PFSK-1 (cell line): ENCODE data around the gene TMEM86A.

Experiments used
- FOXP2 ChIP-seq: optimal IDR thresholded peaks from 2 replicates; pipeline ENCODE3; 2011; ENCODE audit warnings: borderline replicate concordance, control low read depth, inconsistent platforms; ENCODE audit not compliant: insufficient read depth; ENCODE audit errors: extremely low read length, extremely low read depth
- SIN3A ChIP-seq: IDR thresholded peaks from 2 replicates; pipeline ENCODE4 v1.6.1; 2012; ENCODE audit warnings: mild to moderate bottlenecking, low read length, moderate library complexity, borderline replicate concordance; ENCODE audit not compliant: insufficient read depth
- TAF1 ChIP-seq: IDR thresholded peaks from 2 replicates; pipeline ENCODE4 v1.6.1; 2012; ENCODE audit warnings: low read length, control low read depth, borderline replicate concordance; ENCODE audit not compliant: insufficient read depth
- TF ChIP-seq, protein P1 (sequence below), 2 experiments: IDR thresholded peaks; 2 replicates each; pipeline versions ENCODE4 v1.6.1 to v1.8.0; 2011 to 2012; ENCODE audit warnings: low read depth in 2 of 2, low read length in 2 of 2, control low read depth in 1 of 2, inconsistent platforms in 1 of 2, mild to moderate bottlenecking in 1 of 2, moderate library complexity in 1 of 2; ENCODE audit not compliant: insufficient read depth in 1 of 2

- no peak for TF ChIP-seq TAF1
- TF ChIP-seq, protein P1, sequence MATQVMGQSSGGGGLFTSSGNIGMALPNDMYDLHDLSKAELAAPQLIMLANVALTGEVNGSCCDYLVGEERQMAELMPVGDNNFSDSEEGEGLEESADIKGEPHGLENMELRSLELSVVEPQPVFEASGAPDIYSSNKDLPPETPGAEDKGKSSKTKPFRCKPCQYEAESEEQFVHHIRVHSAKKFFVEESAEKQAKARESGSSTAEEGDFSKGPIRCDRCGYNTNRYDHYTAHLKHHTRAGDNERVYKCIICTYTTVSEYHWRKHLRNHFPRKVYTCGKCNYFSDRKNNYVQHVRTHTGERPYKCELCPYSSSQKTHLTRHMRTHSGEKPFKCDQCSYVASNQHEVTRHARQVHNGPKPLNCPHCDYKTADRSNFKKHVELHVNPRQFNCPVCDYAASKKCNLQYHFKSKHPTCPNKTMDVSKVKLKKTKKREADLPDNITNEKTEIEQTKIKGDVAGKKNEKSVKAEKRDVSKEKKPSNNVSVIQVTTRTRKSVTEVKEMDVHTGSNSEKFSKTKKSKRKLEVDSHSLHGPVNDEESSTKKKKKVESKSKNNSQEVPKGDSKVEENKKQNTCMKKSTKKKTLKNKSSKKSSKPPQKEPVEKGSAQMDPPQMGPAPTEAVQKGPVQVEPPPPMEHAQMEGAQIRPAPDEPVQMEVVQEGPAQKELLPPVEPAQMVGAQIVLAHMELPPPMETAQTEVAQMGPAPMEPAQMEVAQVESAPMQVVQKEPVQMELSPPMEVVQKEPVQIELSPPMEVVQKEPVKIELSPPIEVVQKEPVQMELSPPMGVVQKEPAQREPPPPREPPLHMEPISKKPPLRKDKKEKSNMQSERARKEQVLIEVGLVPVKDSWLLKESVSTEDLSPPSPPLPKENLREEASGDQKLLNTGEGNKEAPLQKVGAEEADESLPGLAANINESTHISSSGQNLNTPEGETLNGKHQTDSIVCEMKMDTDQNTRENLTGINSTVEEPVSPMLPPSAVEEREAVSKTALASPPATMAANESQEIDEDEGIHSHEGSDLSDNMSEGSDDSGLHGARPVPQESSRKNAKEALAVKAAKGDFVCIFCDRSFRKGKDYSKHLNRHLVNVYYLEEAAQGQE (IDR thresholded peaks at IDR 0.05; ENCODE audit: insufficient read depth in 1 of 2, low read depth in 2 of 2, low read length in 2 of 2), result no peak
- TF ChIP-seq SIN3A, result no peak
- no peak for TF ChIP-seq FOXP2
Measured at GRCh38 chr11:18720091-18720807, 21.7 kb downstream of the TMEM86A start.
